ENCODE results near the gene MAGI1. TPM values are rescaled to one million over a fixed set of nuclear protein-coding genes. Genes with fewer than 3 reads are reported as not detected.
A peak's percentile ranks its signal among the peaks of the same experiment; 100 is the strongest.

MAGI1 gene
- total RNA-seq, 6 donors from 2014 or later = 33.0 to 72.9 (median 62.4) TPM

- no peak overlapping the region for H3K27ac ChIP-seq
- no peak overlapping the region for H3K4me3 ChIP-seq
- no peaks in the 10 kb centered on the region for H3K4me1 ChIP-seq
- TF ChIP-seq POLR2A (IDR thresholded peaks at IDR 0.05) (no peak), POLR2AphosphoS5 (IDR thresholded peaks at IDR 0.05) (no peak), CTCF (IDR thresholded peaks at IDR 0.05) (no peak), EP300 (IDR thresholded peaks at IDR 0.05) (no peak)
- ATAC-seq (ENCODE audit: low FRiP score in 2 of 2) = no peak
- no peak for DNase-seq
- H3K9me3 ChIP-seq = no peaks in the 10 kb centered on the region
- no peaks in the 10 kb centered on the region for H3K36me3 ChIP-seq
- WGBS, 2 donors = 89 to 91% methylated on average over 4 of the region's 4 CpGs
- no peaks in the 10 kb centered on the region for H3K27me3 ChIP-seq
These were observed 242.0 kb downstream of the MAGI1 start for GRCh38 chr3:65796676-65797075.

GRCh38 chr3:65795166-65795565, 243.6 kb downstream of the MAGI1 start:
- ATAC-seq (ENCODE audit: low FRiP score in 2 of 2) (no peak), DNase-seq (no peak)
- WGBS, 2 donors = 96% methylated on average over 2 of the region's 2 CpGs
- H3K27me3 ChIP-seq = no peaks in the 10 kb centered on the region
- no peaks in the 10 kb centered on the region for H3K36me3 ChIP-seq
- no peak overlapping the region for H3K4me3 ChIP-seq
- no peaks in the 10 kb centered on the region for H3K9me3 ChIP-seq
- TF ChIP-seq EP300 (IDR thresholded peaks at IDR 0.05) (no peak), POLR2AphosphoS5 (IDR thresholded peaks at IDR 0.05) (no peak), CTCF (IDR thresholded peaks at IDR 0.05) (no peak), POLR2A (IDR thresholded peaks at IDR 0.05) (no peak)
- H3K4me1 ChIP-seq = no peaks in the 10 kb centered on the region
- H3K27ac ChIP-seq = no peak overlapping the region

DNA sequence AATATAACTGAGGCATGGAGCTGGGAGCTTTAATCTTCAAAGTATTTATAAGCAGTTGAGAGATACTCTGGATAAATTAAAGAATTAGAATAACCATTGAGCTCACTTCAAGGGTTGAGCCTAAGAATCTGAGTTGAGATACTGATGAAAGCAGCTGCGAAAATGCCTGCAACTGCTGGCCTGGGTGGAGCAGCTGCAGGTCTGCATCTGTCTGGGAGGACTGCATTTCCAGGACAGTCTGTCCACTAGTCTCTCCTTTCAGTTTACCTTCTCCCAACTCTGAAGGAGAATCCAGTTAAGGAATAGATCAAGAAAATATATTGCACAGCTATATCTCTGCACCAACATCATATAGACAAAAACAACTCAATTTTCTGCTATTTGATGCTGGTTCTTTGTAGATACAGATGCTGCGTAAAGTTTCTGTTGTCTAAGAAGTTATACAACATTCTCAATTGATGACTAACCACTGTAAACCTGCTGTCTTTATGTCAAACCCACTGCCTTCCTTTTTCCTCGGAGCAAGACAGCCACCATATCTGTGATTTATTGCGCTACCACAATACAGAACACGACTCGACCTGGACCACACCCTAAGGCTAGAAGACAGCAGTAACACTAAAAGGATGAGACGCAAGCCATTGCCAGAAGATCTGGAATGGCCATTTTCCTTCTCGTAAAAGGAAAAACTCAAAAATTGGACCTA, 245.1 kb downstream of the MAGI1 start:
- H3K27me3 ChIP-seq = no peaks in the 10 kb centered on the region
- no peaks in the 10 kb centered on the region for H3K9me3 ChIP-seq
- ATAC-seq (ENCODE audit: low FRiP score in 2 of 2) (no peak), DNase-seq (no peak)
- no peak overlapping the region for H3K27ac ChIP-seq
- no peaks in the 10 kb centered on the region for H3K36me3 ChIP-seq
- TF ChIP-seq POLR2AphosphoS5 (IDR thresholded peaks at IDR 0.05) = no peak
- no peak for TF ChIP-seq EP300 (IDR thresholded peaks at IDR 0.05)
- no peak for TF ChIP-seq POLR2A (IDR thresholded peaks at IDR 0.05)
- TF ChIP-seq CTCF (IDR thresholded peaks at IDR 0.05) = no peak
- H3K4me1 ChIP-seq = no peaks in the 10 kb centered on the region
- H3K4me3 ChIP-seq = no peak overlapping the region
- 73 to 77% methylated on average over 8 of the region's 8 CpGs for whole genome bisulfite sequencing, 2 donors

GRCh38 chr3:65788461-65788860, 250.3 kb downstream of the MAGI1 start:
- no peaks in the 10 kb centered on the region for H3K36me3 ChIP-seq
- no peaks in the 10 kb centered on the region for H3K9me3 ChIP-seq
- no peak overlapping the region for H3K4me3 ChIP-seq
- peaks cover 0 to 6% (median 4%) of the 10 kb centered on the region in 4 donors for H3K4me1 ChIP-seq
- TF ChIP-seq CTCF (IDR thresholded peaks at IDR 0.05) (no peak), POLR2A (IDR thresholded peaks at IDR 0.05) (no peak), EP300 (IDR thresholded peaks at IDR 0.05) (no peak), POLR2AphosphoS5 (IDR thresholded peaks at IDR 0.05) (no peak)
- H3K27ac ChIP-seq = no peak overlapping the region
- 81 to 86% methylated on average over 2 of the region's 2 CpGs for WGBS, 2 donors
- ATAC-seq (ENCODE audit: low FRiP score in 2 of 2) = no peak
- DNase-seq = no peak
- H3K27me3 ChIP-seq = no peaks in the 10 kb centered on the region

DNA sequence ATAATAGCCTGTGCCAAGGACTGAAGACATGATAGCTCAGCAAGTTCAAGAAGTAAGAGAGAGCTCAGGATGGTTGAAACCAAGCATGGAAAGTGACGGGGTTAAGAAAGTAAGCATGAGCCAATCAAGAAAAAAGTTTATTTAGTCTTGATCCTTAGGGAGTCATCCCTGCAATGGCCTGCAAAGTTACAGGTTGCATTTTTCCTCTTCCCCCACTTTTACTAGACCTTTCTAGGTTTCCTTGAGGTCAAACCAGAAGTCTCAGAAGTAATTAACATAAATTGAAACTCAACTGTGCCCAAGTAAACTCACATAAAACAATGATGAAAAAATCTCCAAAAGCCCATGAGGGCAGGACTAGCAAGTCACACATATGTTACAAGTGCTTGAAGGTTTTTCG, 250.9 kb downstream of the MAGI1 start:
- no peak for ATAC-seq (ENCODE audit: low FRiP score in 2 of 2)

More for the DNA sequence above, 250.9 kb downstream of the MAGI1 start:
- H3K27me3 ChIP-seq = no peaks in the 10 kb centered on the region
- no peak overlapping the region for H3K4me3 ChIP-seq
- H3K27ac ChIP-seq = peak overlapping the region in 1 of 4 donors; percentile 34
- no peaks in the 10 kb centered on the region for H3K36me3 ChIP-seq
- no peaks in the 10 kb centered on the region for H3K9me3 ChIP-seq
- WGBS, 2 donors = 82 to 89% methylated on average over 2 of the region's 2 CpGs
- TF ChIP-seq POLR2AphosphoS5 (IDR thresholded peaks at IDR 0.05) (no peak), CTCF (IDR thresholded peaks at IDR 0.05) (no peak), POLR2A (IDR thresholded peaks at IDR 0.05) (no peak), EP300 (IDR thresholded peaks at IDR 0.05) (no peak)
- peaks cover 0 to 6% (median 4%) of the 10 kb centered on the region in 4 donors for H3K4me1 ChIP-seq
- DNase-seq = no peak
